Activated T-helper 2 cell treated with anti-CD3 and anti-CD28 coated beads, Interferon-gamma antibody, Interleukin-2, Interleukin-4, amounts not matched to agents 10 μg/mL and 5 μg/mL and 100 μg/mL, durations not matched to agents 14 hours and 24 hours and 36 hours (primary cell): ENCODE data around the gene GRPEL1. TPM values are rescaled to one million over a fixed set of nuclear protein-coding genes. Genes with fewer than 3 reads are reported as not detected.

Experiments
- DNase-seq: peaks from one replicate; pipeline ENCODE4 v3.0.0; 2021; ENCODE audit warnings: low spot score
- H3K27ac Mint-ChIP-seq: one replicate; pipeline ENCODE4 v1.8.0; 2021; ENCODE audit warnings: mixed read lengths
- H3K27me3 Mint-ChIP-seq: one replicate; pipeline ENCODE4 v1.8.0; 2021; ENCODE audit warnings: low read depth, mixed read lengths
- H3K36me3 Mint-ChIP-seq: one replicate; pipeline ENCODE4 v1.8.0; 2021; ENCODE audit warnings: low read depth, mixed read lengths
- H3K4me1 Mint-ChIP-seq: one replicate; pipeline ENCODE4 v1.8.0; 2021; ENCODE audit warnings: low read depth, mixed read lengths
- H3K4me3 Mint-ChIP-seq: one replicate; pipeline ENCODE4 v1.8.0; 2021; ENCODE audit warnings: low read depth, mild to moderate bottlenecking, moderate library complexity, mixed read lengths
- H3K9me3 Mint-ChIP-seq: one replicate; pipeline ENCODE4 v1.8.0; 2021; ENCODE audit warnings: mixed read lengths
- intact Hi-C: fragments of 100-400 bp; cut with micrococcal nuclease; formaldehyde crosslinking; loops from one replicate; pipeline ENCODE4 v1.15.1; 2023
- total RNA-seq: library from RNA; stranded (reverse); gene quantifications from 2 replicates; pipeline ENCODE4 v1.2.3, GENCODE V29; 2022

The GRPEL1 gene
- total RNA-seq, 1 donor from 2014 or later, result 84.6 TPM

DNA sequence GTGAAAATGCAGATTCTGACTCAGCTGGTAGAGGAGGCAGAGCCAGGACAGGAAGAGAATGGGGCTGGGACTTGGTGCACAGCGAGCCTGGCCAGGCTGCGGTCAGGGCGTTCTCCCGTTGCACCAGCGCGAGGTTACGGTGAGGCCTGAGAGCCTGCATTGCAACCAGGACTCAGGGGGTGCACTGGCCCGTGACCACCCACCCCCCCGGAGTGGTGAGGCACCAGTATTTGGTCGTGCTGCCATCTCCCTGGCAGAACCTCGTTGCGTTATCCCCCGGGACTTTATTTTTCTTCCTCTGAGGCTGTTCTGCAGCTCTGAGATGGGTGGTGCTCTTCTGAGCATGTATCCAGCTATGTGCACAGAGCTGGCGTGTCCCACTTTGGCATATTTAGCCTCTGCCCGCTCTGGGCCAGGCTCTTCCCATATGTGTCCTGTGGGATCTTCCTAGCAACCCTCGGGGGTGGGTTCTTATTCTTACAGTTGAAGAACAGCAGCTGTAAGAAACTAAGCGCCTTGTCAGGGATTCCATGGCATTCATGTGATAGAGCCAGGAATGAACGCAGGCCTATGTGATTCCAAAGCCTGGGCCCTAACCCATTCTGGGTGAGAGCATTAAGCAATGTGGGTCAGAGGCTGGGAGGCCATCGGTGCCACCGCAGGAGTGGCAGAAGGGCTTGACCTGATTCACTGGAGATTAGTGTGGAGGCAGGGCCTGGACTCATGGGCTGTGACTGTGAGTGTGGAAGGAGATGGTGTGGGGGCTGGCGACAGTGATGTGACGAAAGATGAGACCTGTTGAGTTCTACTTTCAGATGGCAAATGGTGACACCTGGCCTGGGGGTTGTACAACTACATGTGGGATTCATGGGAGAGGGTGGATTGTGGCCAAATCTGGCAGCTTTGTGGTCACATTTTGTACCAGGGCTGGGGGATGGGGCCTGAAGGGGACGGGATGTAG, 21.6 kb downstream of the GRPEL1 start:
- Mint-ChIP-seq H3K36me3 (peaks cover 9% of the 10 kb centered on the region), H3K27me3 (peaks cover 7% of the 10 kb centered on the region), H3K4me1 (peaks cover 38% of the 10 kb centered on the region), H3K9me3 (no peaks in the 10 kb centered on the region), H3K27ac (no peak overlapping the region), H3K4me3 (no peak overlapping the region)
- intact Hi-C loops, result no loop called here
- no peak for DNase-seq

DNA sequence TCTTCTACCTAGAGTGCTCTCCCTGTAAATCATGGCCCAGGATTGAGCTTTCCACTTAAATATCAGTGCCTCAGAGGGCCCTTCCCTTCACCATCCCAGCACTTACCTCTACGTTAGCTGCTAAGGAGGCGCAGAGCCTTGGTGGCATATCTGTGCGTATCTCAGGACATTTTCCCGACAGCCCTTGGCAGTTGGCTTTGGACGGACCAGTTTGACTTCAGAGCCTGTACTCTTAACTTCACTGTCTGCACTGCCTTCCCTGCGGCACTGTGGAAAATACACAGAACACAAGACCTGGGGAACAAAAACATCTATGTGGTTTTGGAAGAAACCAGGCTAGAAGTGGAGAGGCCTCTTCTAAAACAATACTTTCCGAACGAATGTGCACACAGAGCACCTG, 22.3 kb downstream of the GRPEL1 start:
- no peak overlapping the region for H3K27ac Mint-ChIP-seq
- H3K9me3 Mint-ChIP-seq, result no peaks in the 10 kb centered on the region
- H3K36me3 Mint-ChIP-seq, result peaks cover 9% of the 10 kb centered on the region
- no peak for DNase-seq
- H3K4me3 Mint-ChIP-seq, result peak overlapping the region; percentile 86
- H3K27me3 Mint-ChIP-seq, result peaks cover 7% of the 10 kb centered on the region
- intact Hi-C loops, result no loop called here
- peaks cover 38% of the 10 kb centered on the region for H3K4me1 Mint-ChIP-seq

- Mint-ChIP-seq H3K36me3 (peaks cover 9% of the 10 kb centered on the region), H3K27ac (no peak overlapping the region), H3K4me3 (peak overlapping the region; percentile 86), H3K27me3 (peaks cover 7% of the 10 kb centered on the region), H3K4me1 (peaks cover 38% of the 10 kb centered on the region), H3K9me3 (no peaks in the 10 kb centered on the region)
- DNase-seq, result no peak
- intact Hi-C loops, result no loop called here
Observed at GRCh38 chr4:7044137-7044930, 23.5 kb downstream of the GRPEL1 start.

DNA sequence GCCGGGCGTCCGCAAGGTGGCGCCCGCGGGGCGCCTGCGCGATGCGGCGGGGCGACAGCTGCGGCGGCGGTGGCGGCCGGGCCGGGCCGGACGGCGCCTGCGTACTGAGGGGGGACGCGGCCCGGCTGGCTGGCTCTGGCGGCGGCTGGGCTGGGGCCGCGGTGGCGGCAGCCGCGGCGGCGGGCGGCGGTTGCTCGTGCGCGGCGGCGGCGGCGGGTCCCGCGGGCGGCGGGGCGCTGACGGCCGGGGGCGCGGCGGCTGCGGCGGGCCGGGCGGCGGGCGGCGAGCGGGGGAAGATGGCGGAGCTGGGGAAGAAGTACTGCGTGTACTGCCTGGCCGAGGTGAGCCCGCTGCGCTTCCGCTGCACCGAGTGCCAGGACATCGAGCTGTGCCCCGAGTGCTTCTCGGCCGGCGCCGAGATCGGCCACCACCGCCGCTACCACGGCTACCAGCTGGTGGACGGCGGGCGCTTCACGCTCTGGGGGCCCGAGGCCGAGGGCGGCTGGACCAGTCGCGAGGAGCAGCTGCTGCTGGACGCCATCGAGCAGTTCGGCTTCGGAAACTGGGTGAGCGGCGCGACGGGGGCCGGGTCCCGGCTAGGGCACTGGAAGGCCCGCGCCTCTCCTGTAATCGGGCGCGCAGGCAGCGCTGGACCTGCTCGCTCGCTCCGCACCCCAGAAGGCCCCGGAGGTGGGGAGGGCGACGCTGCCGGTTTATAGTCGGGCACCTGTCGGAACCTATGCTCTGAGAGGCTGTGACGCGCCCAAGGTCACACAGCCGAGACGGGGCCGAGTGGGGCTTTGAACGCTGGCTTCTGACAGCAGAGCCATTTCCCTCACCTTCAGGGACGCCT, 24.4 kb downstream of the GRPEL1 start, which contains the start of gene TADA2B:
Gene TADA2B (plus strand): TSS at position 89 of the 853 bp plus-strand sequence. CDS start 208 bp downstream, at position 297.
- Mint-ChIP-seq H3K27ac (peak within 1 kb of the TSS; percentile 65), H3K27me3 (peaks cover 7% of the 10 kb centered on the region), H3K4me3 (peak within 1 kb of the TSS; percentile 86), H3K36me3 (peaks cover 6% of the 10 kb centered on the region), H3K4me1 (peaks cover 38% of the 10 kb centered on the region), H3K9me3 (no peaks in the 10 kb centered on the region)
- intact Hi-C loops, result loop anchor here (1.0 to 2.0 kb wide), 5 partner anchors 25 to 403 kb away; partner anchors contain the start of genes GRPEL1, MRFAP1 and TBC1D14
- peak; percentile 48 for DNase-seq

- intact Hi-C loops, result loop anchor here (1.0 to 2.0 kb wide), 5 partner anchors 26 to 402 kb away; partner anchors contain the start of genes GRPEL1, MRFAP1 and TBC1D14
- DNase-seq, result peak; percentile 94
- peaks cover 6% of the 10 kb centered on the region for H3K36me3 Mint-ChIP-seq
- H3K4me1 Mint-ChIP-seq, result peaks cover 38% of the 10 kb centered on the region
- peak overlapping the region; percentile 85 for H3K4me3 Mint-ChIP-seq
- H3K27me3 Mint-ChIP-seq, result peaks cover 7% of the 10 kb centered on the region
- H3K9me3 Mint-ChIP-seq, result no peaks in the 10 kb centered on the region
- peak overlapping the region; percentile 65 for H3K27ac Mint-ChIP-seq
Observed at GRCh38 chr4:7042503-7043283, 25.2 kb downstream of the GRPEL1 start.

GRCh38 chr4:7041801-7042502, 25.9 kb downstream of the GRPEL1 start:
- H3K4me3 Mint-ChIP-seq, result peak overlapping the region; percentile 79
- H3K27me3 Mint-ChIP-seq, result peaks cover 10% of the 10 kb centered on the region
- DNase-seq, result no peak
- H3K9me3 Mint-ChIP-seq, result no peaks in the 10 kb centered on the region
- H3K36me3 Mint-ChIP-seq, result peaks cover 6% of the 10 kb centered on the region
- peaks cover 32% of the 10 kb centered on the region for H3K4me1 Mint-ChIP-seq
- H3K27ac Mint-ChIP-seq, result no peak overlapping the region
- intact Hi-C loops, result loop anchor here (2.0 kb wide), 2 partner anchors 61 to 133 kb away; partner anchors contain the start of gene TBC1D14

GRCh38 chr4:7041246-7041645, 26.6 kb downstream of the GRPEL1 start:
- H3K36me3 Mint-ChIP-seq, result peaks cover 6% of the 10 kb centered on the region
- H3K27ac Mint-ChIP-seq, result no peak overlapping the region
- H3K27me3 Mint-ChIP-seq, result peaks cover 10% of the 10 kb centered on the region
- intact Hi-C loops, result no loop called here
- H3K4me3 Mint-ChIP-seq, result no peak overlapping the region
- DNase-seq, result no peak
- H3K4me1 Mint-ChIP-seq, result peaks cover 26% of the 10 kb centered on the region
- H3K9me3 Mint-ChIP-seq, result no peaks in the 10 kb centered on the region

GRCh38 chr4:7040765-7041164, 27.1 kb downstream of the GRPEL1 start:
- DNase-seq, result no peak
- Mint-ChIP-seq H3K36me3 (peaks cover 6% of the 10 kb centered on the region), H3K4me3 (no peak overlapping the region), H3K4me1 (peaks cover 23% of the 10 kb centered on the region), H3K9me3 (no peaks in the 10 kb centered on the region), H3K27me3 (peaks cover 10% of the 10 kb centered on the region), H3K27ac (no peak overlapping the region)
- intact Hi-C loops, result no loop called here

- peaks cover 10% of the 10 kb centered on the region for H3K27me3 Mint-ChIP-seq
- peaks cover 3% of the 10 kb centered on the region for H3K36me3 Mint-ChIP-seq
- intact Hi-C loops, result no loop called here
- H3K4me3 Mint-ChIP-seq, result no peak overlapping the region
- no peak overlapping the region for H3K27ac Mint-ChIP-seq
- H3K4me1 Mint-ChIP-seq, result peaks cover 7% of the 10 kb centered on the region
- no peak for DNase-seq
- H3K9me3 Mint-ChIP-seq, result no peaks in the 10 kb centered on the region
Observed at GRCh38 chr4:7037425-7037824, 30.4 kb downstream of the GRPEL1 start.

GRCh38 chr4:7034262-7035081, 33.4 kb downstream of the GRPEL1 start:
- intact Hi-C loops, result no loop called here
- Mint-ChIP-seq H3K27ac (no peak overlapping the region), H3K36me3 (peaks cover 22% of the 10 kb centered on the region), H3K4me1 (no peaks in the 10 kb centered on the region), H3K4me3 (no peak overlapping the region), H3K9me3 (no peaks in the 10 kb centered on the region), H3K27me3 (peaks cover 2% of the 10 kb centered on the region)
- no peak for DNase-seq
